H9 (cell line): ENCODE measurements around the gene HDHD2. TPM values are rescaled to one million over a fixed set of nuclear protein-coding genes. Genes with fewer than 3 reads are reported as not detected.
A peak's percentile ranks its signal among the peaks of the same experiment; 100 is the strongest.
"Not testable (repeated sequence)": the region's sequence is repeated elsewhere in the genome, so short reads cannot be mapped to it uniquely, and the experiment has no call there.

Source experiments
- DNase-seq: peaks from one replicate; pipeline ENCODE4 v3.0.0-alpha.2; 2017
- H2AFZ ChIP-seq: one replicate; pipeline ENCODE4 v1.6.1; 2013; ENCODE audit warnings: mild to moderate bottlenecking, low read length, control low read depth, moderate library complexity
- H2AK5ac ChIP-seq: 2 replicates; pipeline ENCODE4 v1.6.1; 2013; ENCODE audit warnings: low read length, control low read depth, mixed read lengths; ENCODE audit not compliant: insufficient read length
- H2BK120ac ChIP-seq: one replicate; pipeline ENCODE4 v1.6.1; 2013; ENCODE audit warnings: low read depth, mild to moderate bottlenecking, low read length, control low read depth, inconsistent platforms; ENCODE audit not compliant: poor library complexity, severe bottlenecking
- H2BK12ac ChIP-seq: 2 replicates; pipeline ENCODE4 v1.6.1; 2013; ENCODE audit warnings: low read length, control low read depth, mixed read lengths, low read depth; ENCODE audit not compliant: insufficient read length
- H2BK15ac ChIP-seq: 2 replicates; pipeline ENCODE4 v1.6.1; 2013; ENCODE audit warnings: low read depth, low read length, control low read depth
- H2BK20ac ChIP-seq: one replicate; pipeline ENCODE4 v1.6.1; 2013; ENCODE audit warnings: low read depth, mild to moderate bottlenecking, low read length, control low read depth, inconsistent platforms; ENCODE audit not compliant: poor library complexity, severe bottlenecking
- H2BK5ac ChIP-seq: 2 replicates; pipeline ENCODE4 v1.6.1; 2013; ENCODE audit warnings: low read length, control low read depth, mixed read lengths; ENCODE audit not compliant: insufficient read length
- H3K14ac ChIP-seq: 2 replicates; pipeline ENCODE4 v1.6.1; 2013; ENCODE audit warnings: low read length, control low read depth; ENCODE audit not compliant: insufficient read depth
- H3K18ac ChIP-seq: 2 replicates; pipeline ENCODE4 v1.6.1; 2013; ENCODE audit warnings: low read depth, mild to moderate bottlenecking, mixed read lengths, low read length, control low read depth; ENCODE audit not compliant: insufficient read length
- H3K23ac ChIP-seq: 2 replicates; pipeline ENCODE4 v1.6.1; 2013; ENCODE audit warnings: low read length, control low read depth, mixed read lengths, low read depth; ENCODE audit not compliant: insufficient read length
- H3K23me2 ChIP-seq: 2 replicates; pipeline ENCODE4 v1.6.1; 2013; ENCODE audit warnings: low read depth, mild to moderate bottlenecking, mixed read lengths, low read length, control low read depth; ENCODE audit not compliant: insufficient read length, poor library complexity, severe bottlenecking
- H3K27ac ChIP-seq: 2 replicates; pipeline ENCODE4 v1.5.1; 2013; ENCODE audit warnings: low read length, control low read depth, mixed read lengths, low read depth; ENCODE audit not compliant: insufficient read length
- H3K27me3 ChIP-seq: 2 replicates; pipeline ENCODE4 v1.6.1; 2013; ENCODE audit warnings: low read length, control low read depth, inconsistent platforms; ENCODE audit not compliant: insufficient read depth
- H3K4ac ChIP-seq: 2 replicates; pipeline ENCODE4 v1.6.1; 2013; ENCODE audit warnings: low read depth, mild to moderate bottlenecking, control low read depth, inconsistent platforms, low read length, moderate library complexity
- H3K4me1 ChIP-seq: 2 replicates; pipeline ENCODE4 v1.6.1; 2013; ENCODE audit warnings: low read length, control low read depth, inconsistent platforms; ENCODE audit not compliant: insufficient read depth
- H3K4me2 ChIP-seq: 2 replicates; pipeline ENCODE4 v1.6.1; 2013; ENCODE audit warnings: low read length, control low read depth, mixed read lengths; ENCODE audit not compliant: insufficient read length, insufficient read depth
- H3K56ac ChIP-seq: 2 replicates; pipeline ENCODE4 v1.6.1; 2013; ENCODE audit warnings: low read depth, mild to moderate bottlenecking, mixed read lengths, low read length, control low read depth; ENCODE audit not compliant: insufficient read length
- H3K79me1 ChIP-seq: 2 replicates; pipeline ENCODE4 v1.6.1; 2013; ENCODE audit warnings: low read depth, mild to moderate bottlenecking, moderate library complexity, low read length, control low read depth, inconsistent platforms; ENCODE audit not compliant: insufficient read depth, poor library complexity, severe bottlenecking
- H3K79me2 ChIP-seq: 2 replicates; pipeline ENCODE4 v1.6.1; 2013; ENCODE audit warnings: low read length, control low read depth, inconsistent platforms; ENCODE audit not compliant: insufficient read depth
- H3K9ac ChIP-seq: 2 replicates; pipeline ENCODE4 v1.6.1; 2013; ENCODE audit warnings: low read length, control low read depth, mixed read lengths; ENCODE audit not compliant: insufficient read length; ENCODE audit errors: extremely low read depth
- H3K9me3 ChIP-seq: one replicate; pipeline ENCODE4 v1.6.1; 2013; ENCODE audit warnings: low read depth, low read length, inconsistent platforms; ENCODE audit not compliant: control insufficient read depth
- H3T11ph ChIP-seq: one replicate; pipeline ENCODE4 v1.6.1; 2013; ENCODE audit warnings: mild to moderate bottlenecking, low read length, control low read depth, inconsistent platforms
- H4K20me1 ChIP-seq: one replicate; pipeline ENCODE4 v1.6.1; 2013; ENCODE audit not compliant: control insufficient read depth, insufficient read length, insufficient read depth
- H4K5ac ChIP-seq: 2 replicates; pipeline ENCODE4 v1.6.1; 2013; ENCODE audit warnings: low read depth, mild to moderate bottlenecking, mixed read lengths, low read length, control low read depth; ENCODE audit not compliant: insufficient read length
- H4K8ac ChIP-seq: replicated peaks from 2 replicates; pipeline ENCODE4 v1.6.1; 2013; ENCODE audit warnings: low read length, control low read depth, mixed read lengths, low read depth; ENCODE audit not compliant: insufficient read length
- H4K91ac ChIP-seq: 2 replicates; pipeline ENCODE4 v1.6.1; 2013; ENCODE audit warnings: low read depth, mild to moderate bottlenecking, moderate library complexity, mixed read lengths, low read length, control low read depth; ENCODE audit not compliant: insufficient read length
- H3K27ac Mint-ChIP-seq, 3 experiments: 2 replicates in 2 of 3; 3 replicates in 1 of 3; pipeline ENCODE4 v1.8.0; 2020 to 2021; ENCODE audit warnings: mixed read lengths in 3 of 3, mild to moderate bottlenecking in 1 of 3, moderate library complexity in 1 of 3
- H3K27me3 Mint-ChIP-seq: 2 replicates; pipeline ENCODE4 v1.8.0; 2021; ENCODE audit warnings: low read depth, mild to moderate bottlenecking, moderate library complexity, mixed read lengths
- H3K36me3 Mint-ChIP-seq, 3 experiments: 2 replicates in 2 of 3; 3 replicates in 1 of 3; pipeline ENCODE4 v1.8.0; 2020 to 2021; ENCODE audit warnings: low read depth in 3 of 3, mixed read lengths in 3 of 3; ENCODE audit not compliant: insufficient read depth in 1 of 3
- H3K4me1 Mint-ChIP-seq, 2 experiments: 2 replicates each; pipeline ENCODE4 v1.8.0; 2020; ENCODE audit warnings: mixed read lengths in 2 of 2
- H3K4me3 Mint-ChIP-seq, 2 experiments: 2 replicates in 1 of 2; 3 replicates in 1 of 2; pipeline ENCODE4 v1.8.0; 2020 to 2021; ENCODE audit warnings: mild to moderate bottlenecking in 2 of 2, mixed read lengths in 2 of 2, moderate library complexity in 1 of 2
- H3K9me3 Mint-ChIP-seq, 2 experiments: 2 replicates in 1 of 2; 3 replicates in 1 of 2; pipeline ENCODE4 v1.8.0; 2020; ENCODE audit warnings: mild to moderate bottlenecking in 2 of 2, mixed read lengths in 2 of 2, moderate library complexity in 1 of 2
- CTCF ChIP-seq: fragments of 200-600 bp; sonication (generic); conservative IDR thresholded peaks from 3 replicates; pipeline ENCODE4 v1.8.0; 2021; ENCODE audit warnings: antibody characterized with exemption, mild to moderate bottlenecking
- WGBS: extraction: QIAGEN DNeasy Blood & Tissue Kit; methylation state at CpG from one replicate; pipeline ENCODE4 v1.1.7; 2013; ENCODE audit warnings: missing lambda C conversion rate, low lambda C conversion rate, mixed read lengths; ENCODE audit not compliant: insufficient read length; ENCODE audit errors: extremely low coverage; 5-methylcytosine and 5-hydroxymethylcytosine counted together
- long read RNA-seq: library from polyadenylated mRNA; unstranded; transcript quantifications from one replicate; pipeline ENCODE4 v2.0.0, GENCODE V29; 2020
- total RNA-seq: library from RNA; stranded (reverse); gene quantifications from 2 replicates; pipeline ENCODE4 v1.2.1, GENCODE V29; 2021

The HDHD2 gene, protein sequence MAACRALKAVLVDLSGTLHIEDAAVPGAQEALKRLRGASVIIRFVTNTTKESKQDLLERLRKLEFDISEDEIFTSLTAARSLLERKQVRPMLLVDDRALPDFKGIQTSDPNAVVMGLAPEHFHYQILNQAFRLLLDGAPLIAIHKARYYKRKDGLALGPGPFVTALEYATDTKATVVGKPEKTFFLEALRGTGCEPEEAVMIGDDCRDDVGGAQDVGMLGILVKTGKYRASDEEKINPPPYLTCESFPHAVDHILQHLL
- total RNA-seq, result 51.0 and 58.5 TPM in 2 replicates
- long read RNA-seq, transcript HDHD2-205 (7 exons, 2,224 nt), result minor isoform, 50 of 482 reads
- long read RNA-seq, transcript HDHD2-201 (7 exons, 2,212 nt), result major isoform, 308 of 482 reads
- long read RNA-seq, partial matches to known transcripts, result 5 of 482 reads
- long read RNA-seq, other reads (novel, unspliced or antisense), result 114 of 482 reads

GRCh38 chr18:47150029-47150823 is at the start of gene HDHD2:
TSS of gene HDHD2 (minus strand) at chr18:47150500. CDS start at chr18:47136439, 14,061 bp downstream.
- Histone ChIP-seq H3K4ac (no peak within 1 kb of the TSS), H3K79me2 (peaks cover 10% of the 10 kb centered on the region; the same call in 1 of the 2 replicates), H2BK120ac (no peak within 1 kb of the TSS), H3K27me3 (no peaks in the 10 kb centered on the region), H3K56ac (no peak within 1 kb of the TSS), H2BK15ac (peak within 1 kb of the TSS; percentile 24; the same call in 1 of the 2 replicates), H3K23ac (no peak within 1 kb of the TSS), H3K18ac (peak within 1 kb of the TSS; percentile 44), H2BK5ac (no peak within 1 kb of the TSS), H3K4me1 (peaks cover 2% of the 10 kb centered on the region; the same call in 1 of the 2 replicates), H4K5ac (peak within 1 kb of the TSS; percentile 81), H3K23me2 (peaks cover 15% of the 10 kb centered on the region), H3K79me1 (peaks cover 3% of the 10 kb centered on the region), H3K4me2 (peak within 1 kb of the TSS; percentile 96), H2AK5ac (no peak within 1 kb of the TSS), H4K91ac (no peak within 1 kb of the TSS), H2BK12ac (no peak within 1 kb of the TSS), H3K27ac (no peak within 1 kb of the TSS), H4K20me1 (peaks cover 2% of the 10 kb centered on the region), H3K9ac (peak within 1 kb of the TSS; percentile 84), H3T11ph (no peak within 1 kb of the TSS), H3K14ac (peak within 1 kb of the TSS; percentile 93), H3K9me3 (no peaks in the 10 kb centered on the region), H2BK20ac (no peak within 1 kb of the TSS), H4K8ac (peak within 1 kb of the TSS; percentile 5), H2AFZ (peak within 1 kb of the TSS; percentile 52)
- no CpG with 5 or more reads among the region's 70 CpGs for WGBS
- peak within 1 kb of the TSS; percentile 85 to 95 for H3K4me3 Mint-ChIP-seq
- no peak for TF ChIP-seq CTCF
- peak within 1 kb of the TSS; percentile 94 to 97 (median 97) for H3K27ac Mint-ChIP-seq
- DNase-seq, result peak; percentile 86
- peaks cover 0 to 15% (median 0%) of the 10 kb centered on the region in 3 experiments; a peak in 2 of 7 replicates for H3K36me3 Mint-ChIP-seq
- H3K4me1 Mint-ChIP-seq, result peaks cover 20 to 22% of the 10 kb centered on the region in 2 experiments
- H3K27me3 Mint-ChIP-seq, result peaks cover 1% of the 10 kb centered on the region
- no peaks in the 10 kb centered on the region for H3K9me3 Mint-ChIP-seq

- H3K4ac ChIP-seq, H3K9me3 Mint-ChIP-seq, H3K4me2 ChIP-seq, H4K91ac ChIP-seq, H3K27me3 ChIP-seq, H3K79me2 ChIP-seq, H3K9me3 ChIP-seq, H4K20me1 ChIP-seq, H3K9ac ChIP-seq, H3K23ac ChIP-seq, H2BK12ac ChIP-seq, H3K4me3 Mint-ChIP-seq, H3K4me1 Mint-ChIP-seq, H3K4me1 ChIP-seq, H2BK20ac ChIP-seq, H3K27ac Mint-ChIP-seq, H4K8ac ChIP-seq, H2BK5ac ChIP-seq, H3T11ph ChIP-seq, H2AFZ ChIP-seq, H3K27me3 Mint-ChIP-seq, H3K56ac ChIP-seq, H3K18ac ChIP-seq, H3K14ac ChIP-seq, H2BK15ac ChIP-seq, H2AK5ac ChIP-seq, DNase-seq, H3K36me3 Mint-ChIP-seq, H4K5ac ChIP-seq, H3K27ac ChIP-seq, H3K23me2 ChIP-seq, H2BK120ac ChIP-seq, H3K79me1 ChIP-seq: not testable (repeated sequence)
- no CpG with 5 or more reads among the region's 3 CpGs for WGBS
Measured at GRCh38 chr18:47195961-47196360, 45.7 kb upstream of the HDHD2 start.
